DND-41 (cell line): Measurements from ENCODE around the gene SPAG16.

ENCODE experiments used
- ATAC-seq: fragments of 200-7000 bp; cut with Tn5 transposase; 3 replicates; pipeline ENCODE4 v1.9.1; 2021; ENCODE audit warnings: low read depth; ENCODE audit not compliant: insufficient read depth
- DNase-seq: peaks from one replicate; pipeline ENCODE4 v3.0.0-alpha.2; 2020
- H2AFZ ChIP-seq: 2 replicates; pipeline ENCODE4 v1.6.0; 2012; ENCODE audit warnings: low read depth, low read length
- H3K27ac ChIP-seq: 2 replicates; pipeline ENCODE4 v1.5.1; 2012; ENCODE audit warnings: low read length, inconsistent platforms
- H3K27me3 ChIP-seq: fragments of 200-600 bp; sonication (generic); 2 replicates; pipeline ENCODE4 v1.6.0; 2012; ENCODE audit warnings: low read length, mild to moderate bottlenecking, inconsistent platforms; ENCODE audit not compliant: insufficient read depth, poor library complexity
- H3K36me3 ChIP-seq: 2 replicates; pipeline ENCODE4 v1.5.1; 2012; ENCODE audit warnings: low read length, inconsistent platforms; ENCODE audit not compliant: insufficient read depth
- H3K4me1 ChIP-seq: 2 replicates; pipeline ENCODE4 v1.5.1; 2012; ENCODE audit warnings: mild to moderate bottlenecking, low read length; ENCODE audit not compliant: insufficient read depth
- H3K4me2 ChIP-seq: 2 replicates; pipeline ENCODE4 v1.6.0; 2012; ENCODE audit warnings: mild to moderate bottlenecking, moderate library complexity, low read length, inconsistent platforms; ENCODE audit not compliant: insufficient read depth
- H3K4me3 ChIP-seq, 2 experiments: fragments of 200-600 bp in 1 of 2; shearing (Covaris generic) in 1 of 2; 2 replicates each; pipeline ENCODE4 v1.5.1; 2012 to 2016; ENCODE audit warnings: inconsistent platforms in 2 of 2, low read length in 2 of 2, mild to moderate bottlenecking in 2 of 2, low read depth in 1 of 2, moderate library complexity in 1 of 2
- H3K79me2 ChIP-seq: 2 replicates; pipeline ENCODE4 v1.6.0; 2012; ENCODE audit warnings: low read length, inconsistent platforms; ENCODE audit not compliant: insufficient read depth
- H3K9ac ChIP-seq: 2 replicates; pipeline ENCODE4 v1.6.0; 2012; ENCODE audit warnings: low read depth, mild to moderate bottlenecking, inconsistent platforms, low read length, moderate library complexity
- H3K9me3 ChIP-seq: 2 replicates; pipeline ENCODE4 v1.5.1; 2012; ENCODE audit warnings: low read length, moderate library complexity, mild to moderate bottlenecking, inconsistent platforms; ENCODE audit not compliant: insufficient read depth, severe bottlenecking
- H4K20me1 ChIP-seq: 2 replicates; pipeline ENCODE4 v1.6.0; 2012; ENCODE audit warnings: low read length; ENCODE audit not compliant: insufficient read depth
- CTCF ChIP-seq: IDR thresholded peaks from 2 replicates; pipeline ENCODE4 v1.5.1; 2012; ENCODE audit warnings: borderline replicate concordance, low read length, moderate library complexity, mild to moderate bottlenecking; ENCODE audit not compliant: poor library complexity, severe bottlenecking; ENCODE audit errors: extremely low read depth
- EZH2 ChIP-seq: IDR thresholded peaks from 3 replicates; pipeline ENCODE4 v1.6.1; 2012; ENCODE audit warnings: borderline replicate concordance, low read depth, mild to moderate bottlenecking, moderate library complexity, low read length, inconsistent platforms; ENCODE audit not compliant: severe bottlenecking

Gene SPAG16

DNA sequence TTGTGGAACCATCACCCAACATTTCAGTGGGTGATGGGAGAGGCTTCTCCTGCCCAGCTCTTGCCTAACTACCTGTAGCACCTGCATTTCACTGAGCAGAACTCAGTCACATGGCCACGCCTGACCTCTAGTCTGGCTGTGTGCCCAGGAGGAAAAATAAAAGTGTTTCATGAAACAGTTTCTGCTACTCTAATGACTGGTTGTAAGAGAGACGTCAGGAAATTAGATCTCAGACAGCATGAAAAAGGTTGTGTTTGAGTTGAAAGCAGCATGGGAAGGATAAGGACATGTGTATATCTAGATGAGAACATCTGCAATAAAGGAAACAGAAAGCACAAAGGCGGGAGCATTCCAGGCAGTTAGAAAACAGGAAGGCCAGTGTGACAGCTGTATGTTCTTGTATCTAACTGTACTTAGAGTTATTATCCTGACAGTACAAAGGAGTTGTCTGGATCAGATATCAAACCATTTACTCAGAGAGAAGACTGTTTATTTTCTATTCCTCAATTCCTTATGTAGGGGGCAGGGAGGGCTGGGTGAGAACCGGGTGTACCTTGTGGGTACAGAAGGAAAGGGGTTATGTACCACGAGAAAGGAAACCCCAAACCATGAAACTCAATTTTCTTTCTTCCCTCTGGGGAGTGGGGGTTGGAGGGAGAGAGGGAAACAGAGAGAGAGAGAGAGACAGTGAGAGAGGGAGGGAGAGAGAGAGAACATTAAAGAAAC lies 819.2 kb downstream of the SPAG16 start:
- Histone ChIP-seq H3K27me3 (no peaks in the 10 kb centered on the region), H3K27ac (peak overlapping the region; percentile 97), H3K4me2 (peak overlapping the region; percentile 62), H4K20me1 (no peaks in the 10 kb centered on the region), H3K4me3 (peak overlapping the region in 1 of 2 experiments; percentile 24; a peak in 2 of 4 replicates), H3K79me2 (no peaks in the 10 kb centered on the region), H3K9me3 (no peaks in the 10 kb centered on the region), H3K4me1 (peaks cover 50% of the 10 kb centered on the region), H3K36me3 (no peaks in the 10 kb centered on the region), H2AFZ (peak overlapping the region; percentile 83), H3K9ac (peak overlapping the region; percentile 63)
- ATAC-seq (peak; percentile 80), DNase-seq (peak; percentile 71)
- TF ChIP-seq CTCF (no peak), EZH2 (no peak)

DNA sequence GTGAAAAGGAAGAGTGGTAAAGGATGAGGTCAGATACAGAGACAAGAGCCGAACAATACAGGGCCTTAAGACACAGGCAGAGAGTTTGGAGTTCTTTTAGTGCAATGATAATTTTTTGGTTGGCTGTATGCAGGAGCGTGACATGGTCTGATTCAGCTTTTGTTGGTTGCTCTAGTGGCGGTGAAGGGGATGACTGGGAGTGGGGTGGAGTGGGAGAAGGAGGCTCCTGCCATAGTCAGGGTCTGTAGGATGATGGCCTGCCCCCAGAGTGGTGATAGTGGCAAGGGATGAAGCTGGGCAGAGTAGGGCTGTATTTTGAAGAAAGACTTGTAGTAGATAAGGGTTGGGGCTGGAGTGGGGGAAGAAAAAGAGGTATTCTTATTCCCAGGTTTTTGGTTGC lies 820.0 kb downstream of the SPAG16 start:
- Histone ChIP-seq H3K4me3 (peak overlapping the region in 1 of 2 experiments; percentile 24; a peak in 2 of 4 replicates), H4K20me1 (no peaks in the 10 kb centered on the region), H3K27ac (peak overlapping the region; percentile 97), H3K4me1 (peaks cover 56% of the 10 kb centered on the region), H3K9ac (peak overlapping the region; percentile 63), H3K9me3 (no peaks in the 10 kb centered on the region), H2AFZ (peak overlapping the region; percentile 83), H3K79me2 (no peaks in the 10 kb centered on the region), H3K27me3 (no peaks in the 10 kb centered on the region), H3K36me3 (no peaks in the 10 kb centered on the region), H3K4me2 (peak overlapping the region; percentile 62)
- DNase-seq = peak; percentile 40
- TF ChIP-seq CTCF = peak; percentile 56
- no peak for TF ChIP-seq EZH2
- ATAC-seq = peak; percentile 45

GRCh38 chr2:214104967-214105366 lies 820.7 kb downstream of the SPAG16 start:
- Histone ChIP-seq H3K4me3 (peak overlapping the region in 1 of 2 experiments; percentile 24; a peak in 1 of 4 replicates), H3K4me2 (peak overlapping the region; percentile 62), H3K79me2 (no peaks in the 10 kb centered on the region), H4K20me1 (no peaks in the 10 kb centered on the region), H3K4me1 (peaks cover 59% of the 10 kb centered on the region), H3K27me3 (no peaks in the 10 kb centered on the region), H3K9me3 (no peaks in the 10 kb centered on the region), H3K9ac (peak overlapping the region; percentile 63), H3K27ac (peak overlapping the region; percentile 97), H2AFZ (peak overlapping the region; percentile 83), H3K36me3 (no peaks in the 10 kb centered on the region)
- TF ChIP-seq CTCF (no peak), EZH2 (no peak)
- ATAC-seq (no peak), DNase-seq (no peak)
